Measurements from ENCODE around the gene SNX10. TPM values are rescaled to one million over a fixed set of nuclear protein-coding genes. Genes with fewer than 3 reads are reported as not detected.

Gene SNX10
- total and polyA plus RNA-seq, 8 donors = 0.58 to 55.0 (median 3.0) TPM; not detected in 2

- no peaks in the 10 kb centered on the region for H3K36me3 ChIP-seq
- H3K27ac ChIP-seq = peak overlapping the region in 2 of 5 donors; percentile 26 to 67
- no peak for TF ChIP-seq POLR2AphosphoS5 (IDR thresholded peaks at IDR 0.05)
- TF ChIP-seq CTCF (IDR thresholded peaks at IDR 0.05) = no peak
- TF ChIP-seq EP300 (IDR thresholded peaks at IDR 0.05) = no peak
- no peak for TF ChIP-seq POLR2A (IDR thresholded peaks at IDR 0.05)
- DNase-seq = peak in 1 of 2 donors; percentile 19
- 80 to 89% (median 86%) methylated on average over 10 to 11 of the region's 11 CpGs for WGBS, 5 donors
- peak overlapping the region in 2 of 4 donors; percentile 69 to 77 for H3K4me3 ChIP-seq
- intact Hi-C loops (cut with DNase I; ENCODE audit: low total_unique reads) = no loop called here
- peaks cover 0 to 16% (median 0%) of the 10 kb centered on the region in 3 donors for H3K27me3 ChIP-seq
- H3K9me3 ChIP-seq = no peaks in the 10 kb centered on the region
- peaks cover 0 to 14% (median 11%) of the 10 kb centered on the region in 4 donors for H3K4me1 ChIP-seq
These were observed 1.3 kb downstream of the SNX10 start for GRCh38 chr7:26292768-26293560.

- WGBS, 5 donors = 71 to 83% (median 81%) methylated on average over 6 of the region's 6 CpGs
- peak in 1 of 2 donors; percentile 51 for DNase-seq
- H3K27ac ChIP-seq = peak overlapping the region in 4 of 5 donors; percentile 2 to 67 (median 12)
These were observed 2.1 kb downstream of the SNX10 start for GRCh38 chr7:26293569-26294308.

GRCh38 chr7:26295015-26295414, 3.4 kb downstream of the SNX10 start:
- no peak overlapping the region for H3K27ac ChIP-seq
- DNase-seq = no peak
- intact Hi-C loops (cut with DNase I; ENCODE audit: low total_unique reads) = no loop called here
- no peak overlapping the region for H3K4me3 ChIP-seq
- TF ChIP-seq POLR2AphosphoS5 (IDR thresholded peaks at IDR 0.05) (no peak), EP300 (IDR thresholded peaks at IDR 0.05) (no peak)
- H3K4me1 ChIP-seq = peaks cover 0 to 14% (median 11%) of the 10 kb centered on the region in 4 donors
- no peaks in the 10 kb centered on the region for H3K9me3 ChIP-seq
- peaks cover 0 to 16% (median 0%) of the 10 kb centered on the region in 3 donors for H3K27me3 ChIP-seq
- H3K36me3 ChIP-seq = no peaks in the 10 kb centered on the region

More at GRCh38 chr7:26293569-26294308, 2.1 kb downstream of the SNX10 start:
- H3K4me3 ChIP-seq = peak overlapping the region in 2 of 4 donors; percentile 22 to 77
- H3K4me1 ChIP-seq = peaks cover 0 to 14% (median 11%) of the 10 kb centered on the region in 4 donors
- peaks cover 0 to 16% (median 0%) of the 10 kb centered on the region in 3 donors for H3K27me3 ChIP-seq
- no peaks in the 10 kb centered on the region for H3K9me3 ChIP-seq
- TF ChIP-seq POLR2AphosphoS5 (IDR thresholded peaks at IDR 0.05) (no peak), CTCF (IDR thresholded peaks at IDR 0.05) (no peak), EP300 (IDR thresholded peaks at IDR 0.05) (no peak), POLR2A (IDR thresholded peaks at IDR 0.05) (no peak)
- intact Hi-C loops (cut with DNase I; ENCODE audit: low total_unique reads) = no loop called here
- no peaks in the 10 kb centered on the region for H3K36me3 ChIP-seq

DNA sequence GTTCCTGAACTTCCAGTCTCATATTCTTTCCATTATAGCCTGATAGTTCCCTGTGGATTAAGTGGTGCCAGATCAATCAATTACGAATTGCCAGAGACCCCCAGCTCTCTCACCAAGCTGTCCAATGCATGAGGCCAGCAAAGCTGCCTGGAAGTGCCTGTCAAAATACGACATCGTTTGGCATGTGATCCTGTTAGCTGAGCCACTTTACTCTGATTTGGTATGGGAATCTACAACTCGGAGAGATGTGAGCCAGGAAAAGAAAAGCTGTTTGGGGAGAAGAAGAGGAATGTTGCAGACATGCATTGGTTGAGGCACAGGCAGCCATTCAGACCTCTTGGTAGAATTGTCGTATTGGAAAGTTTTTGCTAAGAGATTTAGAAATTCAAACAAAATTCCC, 3.9 kb downstream of the SNX10 start:
- WGBS, 5 donors = 91 to 97% (median 95%) methylated on average over 5 of the region's 5 CpGs
- Histone ChIP-seq H3K9me3 (no peaks in the 10 kb centered on the region), H3K4me3 (no peak overlapping the region), H3K4me1 (peaks cover 0 to 14% (median 11%) of the 10 kb centered on the region in 4 donors), H3K27ac (no peak overlapping the region), H3K36me3 (no peaks in the 10 kb centered on the region), H3K27me3 (peaks cover 0 to 16% (median 0%) of the 10 kb centered on the region in 3 donors)
- TF ChIP-seq POLR2AphosphoS5 (IDR thresholded peaks at IDR 0.05) (no peak), CTCF (IDR thresholded peaks at IDR 0.05) (no peak), EP300 (IDR thresholded peaks at IDR 0.05) (no peak), POLR2A (IDR thresholded peaks at IDR 0.05) (no peak)
- intact Hi-C loops (cut with DNase I; ENCODE audit: low total_unique reads) = no loop called here
- no peak for DNase-seq
